OCI-LY3 (cell line): ENCODE results near the gene STAB1.
A peak's percentile ranks its signal among the peaks of the same experiment; 100 is the strongest.

Source experiments
- H2AFZ ChIP-seq: fragments of 200-600, 300-600 bp; shearing (Covaris generic); 2 replicates; pipeline ENCODE4 v1.6.0; 2014; ENCODE audit warnings: antibody characterized with exemption, low read depth, low read length
- H3K27ac ChIP-seq: fragments of 200-600, 300-600 bp; sonication (generic); 2 replicates; pipeline ENCODE4 v1.5.1; 2014; ENCODE audit warnings: mild to moderate bottlenecking, low read length, moderate library complexity, mixed read lengths
- H3K27me3 ChIP-seq: fragments of 200-600, 300-600 bp; sonication (generic); 2 replicates; pipeline ENCODE4 v1.6.1; 2014; ENCODE audit warnings: low read depth, low read length, mixed read lengths
- H3K36me3 ChIP-seq: fragments of 200-600, 300-600 bp; sonication (generic); replicated peaks from 2 replicates; pipeline ENCODE3; 2014; ENCODE audit warnings: low read depth, low read length, mixed read lengths
- H3K4me1 ChIP-seq: fragments of 300-600, 200-600 bp; sonication (generic); 2 replicates; pipeline ENCODE4 v1.6.1; 2014; ENCODE audit warnings: low read length, mixed read lengths
- H3K4me2 ChIP-seq: fragments of 200-600, 300-600 bp; sonication (generic); 2 replicates; pipeline ENCODE4 v1.6.1; 2014; ENCODE audit warnings: low read length, mixed read lengths
- H3K4me3 ChIP-seq: fragments of 300-600, 200-600 bp; sonication (generic); 2 replicates; pipeline ENCODE4 v1.5.1; 2014; ENCODE audit warnings: antibody characterized with exemption, mild to moderate bottlenecking, low read length, moderate library complexity
- H3K79me2 ChIP-seq: fragments of 300-600, 200-600 bp; shearing (Covaris generic); 2 replicates; pipeline ENCODE4 v1.6.1; 2014; ENCODE audit warnings: mild to moderate bottlenecking, low read length, mixed read lengths
- H3K9ac ChIP-seq: fragments of 300-600, 200-600 bp; shearing (Covaris generic); 2 replicates; pipeline ENCODE4 v1.6.0; 2014; ENCODE audit warnings: mild to moderate bottlenecking, low read length, moderate library complexity
- H3K9me3 ChIP-seq: fragments of 200-600, 300-600 bp; shearing (Covaris generic); 2 replicates; pipeline ENCODE4 v1.6.1; 2014; ENCODE audit warnings: low read length, mixed read lengths; ENCODE audit not compliant: insufficient read depth
- H4K20me1 ChIP-seq: fragments of 200-600, 300-600 bp; sonication (generic); 2 replicates; pipeline ENCODE4 v1.6.1; 2016; ENCODE audit warnings: low read length, mixed read lengths; ENCODE audit not compliant: insufficient read depth
- CTCF ChIP-seq: fragments of 200-600, 300-600 bp; sonication (generic); IDR thresholded peaks from 2 replicates; pipeline ENCODE4 v1.5.1; 2014; ENCODE audit warnings: antibody characterized with exemption, low read length, low read depth
- EZH2phosphoT487 ChIP-seq: fragments of 200-600 bp; shearing (Covaris generic); IDR thresholded peaks from 2 replicates; pipeline ENCODE4 v1.6.1; 2018; ENCODE audit warnings: antibody characterized with exemption, mixed run types, low read depth

The STAB1 gene

DNA sequence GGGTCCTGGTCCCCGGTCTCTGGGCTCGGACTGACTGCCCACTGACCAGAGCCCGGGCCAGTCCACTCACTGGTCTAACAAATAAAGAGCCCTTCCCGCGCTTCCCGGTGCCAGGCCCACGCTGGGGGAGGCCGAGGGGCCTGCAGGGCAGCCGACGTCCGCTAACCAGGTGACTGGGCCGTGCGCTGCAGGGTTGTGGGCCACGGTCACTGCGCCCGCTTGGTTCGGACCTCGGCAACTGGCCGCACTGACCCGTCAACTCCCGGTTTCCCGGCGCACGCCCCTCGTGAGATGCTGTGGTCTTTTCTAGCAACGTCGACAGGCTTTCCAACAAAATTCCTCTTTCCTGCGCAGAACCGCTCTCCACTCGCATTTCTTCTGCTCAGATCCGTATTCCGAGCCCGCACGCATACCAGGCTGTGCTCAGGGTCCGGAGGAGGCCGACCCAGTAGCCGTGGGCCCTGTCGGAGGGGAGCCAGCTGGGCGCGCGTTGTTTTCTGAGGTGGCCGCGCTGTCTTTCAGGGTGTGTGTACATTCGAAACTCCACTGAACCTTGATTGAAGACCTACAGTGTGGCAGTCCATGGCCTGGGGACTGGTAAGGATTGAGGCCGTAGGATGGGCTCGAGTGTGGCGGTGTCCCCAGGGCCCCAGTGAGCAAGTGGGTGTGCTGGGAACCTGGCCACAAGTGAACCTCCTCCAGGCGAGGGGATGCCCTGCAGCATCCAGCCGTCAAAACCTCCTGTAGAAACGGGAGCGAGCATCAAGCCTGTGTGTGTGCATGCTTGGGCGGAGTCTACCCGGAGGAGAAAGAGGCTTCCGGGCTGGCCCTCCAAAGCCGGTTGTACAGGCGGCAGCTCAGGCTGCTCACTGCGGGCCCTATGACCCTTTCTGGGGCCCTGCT lies 39.4 kb downstream of the STAB1 start:
- Histone ChIP-seq H3K27ac (peak overlapping the region; percentile 28; the same call in 1 of the 2 replicates), H3K4me2 (peak overlapping the region; percentile 79), H4K20me1 (peaks cover 31% of the 10 kb centered on the region), H3K36me3 (no peaks in the 10 kb centered on the region), H2AFZ (peak overlapping the region; percentile 82), H3K9ac (peak overlapping the region; percentile 83), H3K9me3 (no peaks in the 10 kb centered on the region), H3K4me3 (peak overlapping the region; percentile 90), H3K27me3 (no peaks in the 10 kb centered on the region), H3K79me2 (peaks cover 64% of the 10 kb centered on the region), H3K4me1 (peaks cover 30% of the 10 kb centered on the region)
- TF ChIP-seq EZH2phosphoT487: no peak
- TF ChIP-seq CTCF: no peak

DNA sequence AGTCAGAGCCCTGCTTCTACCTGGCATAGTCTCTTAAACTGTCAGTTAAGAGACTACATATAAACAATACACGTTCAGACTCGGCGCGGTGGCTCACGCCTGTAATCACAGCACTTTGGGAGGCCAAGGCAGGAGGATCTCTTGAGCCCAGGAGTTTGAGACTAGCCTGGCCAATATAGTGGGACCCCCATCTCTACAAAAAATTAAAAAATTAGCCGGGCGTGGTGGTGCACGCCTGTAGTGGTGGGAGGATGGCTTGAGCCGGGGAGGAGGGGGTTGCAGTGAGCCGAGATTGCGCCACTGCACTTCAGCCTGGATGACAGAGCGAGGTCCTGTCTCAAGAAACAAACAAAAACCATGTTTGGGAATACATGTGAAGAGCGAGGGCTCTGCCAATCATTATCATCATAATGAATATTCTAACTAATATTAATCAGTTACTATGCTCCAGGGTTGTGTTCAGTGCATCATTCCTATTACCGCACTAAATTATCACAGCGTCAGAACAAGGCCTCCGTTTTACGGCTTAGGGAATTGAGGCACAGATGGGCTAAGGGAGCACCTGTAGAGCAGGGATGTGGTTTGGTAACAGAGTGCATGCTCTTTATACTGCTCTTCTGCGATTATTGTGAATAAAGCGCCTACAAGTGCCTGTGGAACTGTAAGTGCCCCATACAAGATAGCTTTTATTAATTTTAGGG lies 40.4 kb downstream of the STAB1 start:
- peak overlapping the region; percentile 82 for H3K4me2 ChIP-seq
- H3K4me1 ChIP-seq: peaks cover 30% of the 10 kb centered on the region
- TF ChIP-seq EZH2phosphoT487 (no peak), CTCF (no peak)
- H3K79me2 ChIP-seq: peaks cover 66% of the 10 kb centered on the region
- no peaks in the 10 kb centered on the region for H3K9me3 ChIP-seq
- peaks cover 29% of the 10 kb centered on the region for H4K20me1 ChIP-seq
- peak overlapping the region; percentile 39 for H3K9ac ChIP-seq
- peaks cover 6% of the 10 kb centered on the region for H3K36me3 ChIP-seq
- no peaks in the 10 kb centered on the region for H3K27me3 ChIP-seq
- peak overlapping the region; percentile 44; the same call in 1 of the 2 replicates for H2AFZ ChIP-seq
- H3K4me3 ChIP-seq: peak overlapping the region; percentile 71
- H3K27ac ChIP-seq: 0 out of 2 replicates have a peak overlapping the region, but pooled peaks have one; percentile 7

DNA sequence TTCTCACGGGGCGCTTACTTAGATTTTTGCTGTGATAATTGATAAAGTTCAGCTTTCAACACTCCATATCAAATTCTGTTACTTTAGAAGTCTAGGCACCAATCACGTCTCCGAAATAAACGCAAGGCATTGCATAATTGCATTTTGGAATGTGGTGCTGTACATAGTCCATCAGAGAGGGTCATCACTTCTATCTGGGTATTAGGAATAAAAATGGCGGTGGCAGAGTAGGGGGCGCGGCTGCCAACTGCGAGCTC lies 40.9 kb downstream of the STAB1 start:
- Histone ChIP-seq H2AFZ (peak overlapping the region; percentile 44; the same call in 1 of the 2 replicates), H3K9me3 (no peaks in the 10 kb centered on the region), H3K36me3 (peaks cover 11% of the 10 kb centered on the region), H3K9ac (peak overlapping the region; percentile 39), H3K27me3 (no peaks in the 10 kb centered on the region), H4K20me1 (peaks cover 24% of the 10 kb centered on the region), H3K4me2 (peak overlapping the region; percentile 82), H3K4me3 (peak overlapping the region; percentile 71), H3K4me1 (peaks cover 30% of the 10 kb centered on the region), H3K27ac (0 out of 2 replicates have a peak overlapping the region, but pooled peaks have one; percentile 7), H3K79me2 (peaks cover 65% of the 10 kb centered on the region)
- TF ChIP-seq CTCF (no peak), EZH2phosphoT487 (no peak)
